Activated CD8-positive, alpha-beta memory T cell treated with anti-CD3 and anti-CD28 coated beads, Interleukin-2, amount 50 U/mL, for 24 hours (primary cell): ENCODE results near the gene GALR1.

Experiments
- DNase-seq: peaks from one replicate; pipeline ENCODE4 v3.0.0-alpha.2; 2020; ENCODE audit errors: extremely low read depth

The GALR1 gene

GRCh38 chr18:77321823-77322805 lies 72.5 kb downstream of the GALR1 start:
- no peak for DNase-seq

GRCh38 chr18:77323640-77324299 lies 74.1 kb downstream of the GALR1 start:
- DNase-seq = no peak
